ENCODE data around the gene ICAM4.

- TF ChIP-seq ZBTB26 (CRISPR knock-in tag; IDR thresholded peaks at IDR 0.05; ENCODE audit: borderline replicate concordance): no peak
- TF ChIP-seq NCOA2 (CRISPR knock-in tag; IDR thresholded peaks at IDR 0.05): no peak
- no peak for TF ChIP-seq POGZ (CRISPR knock-in tag; IDR thresholded peaks at IDR 0.05)
- TF ChIP-seq ZNF3 (CRISPR knock-in tag; IDR thresholded peaks at IDR 0.05): no peak
- no peak for TF ChIP-seq GMEB2 (CRISPR knock-in tag; IDR thresholded peaks at IDR 0.05; ENCODE audit: low read depth)
- no peak for TF ChIP-seq RAD21 (CRISPR knock-in tag; IDR thresholded peaks at IDR 0.05)
Observed at GRCh38 chr19:10285393-10285792, 1.4 kb upstream of the ICAM4 start.
